Activated naive CD4-positive, alpha-beta T cell (primary cell): ENCODE data around the gene TCEAL8.

ENCODE experiments used
- DNase-seq, 4 experiments: peaks; one replicate each; lab custom pipeline; 2025; lab: John Stamatoyannopoulos, UW

TCEAL8 gene

DNA sequence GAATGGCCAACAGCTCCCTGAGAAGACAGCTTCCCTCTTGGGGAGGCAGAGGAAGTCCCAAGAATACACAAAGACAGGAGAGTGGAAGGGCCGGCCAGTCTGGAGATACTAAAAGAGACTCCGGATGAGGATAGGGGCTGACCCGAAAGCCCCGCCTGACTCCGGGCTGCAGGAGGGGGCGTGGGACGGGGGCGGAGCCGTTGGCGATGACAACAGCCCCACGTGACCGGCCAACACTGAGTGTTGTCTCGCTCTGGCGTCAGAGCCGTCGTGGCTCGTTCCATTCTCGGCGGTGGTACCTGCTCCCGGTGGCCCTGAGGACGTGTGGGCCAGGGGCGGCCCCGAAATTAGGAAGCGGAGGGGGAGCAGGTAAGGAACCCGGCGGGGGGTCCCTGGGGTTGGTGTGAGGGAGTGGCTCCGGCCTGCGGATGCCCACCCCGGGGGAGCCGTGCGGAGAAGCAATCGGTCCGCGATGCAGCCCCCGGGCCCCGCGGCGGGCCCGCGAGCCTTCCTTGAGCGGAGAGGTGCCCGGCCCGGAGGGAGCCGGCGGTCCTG, 40.0 kb downstream of the TCEAL8 start, which contains the start of gene BEX4:
TSS of gene BEX4 (plus strand) at position 239 of the 555 bp plus-strand sequence. CDS start 1,046 bp downstream, outside the sequence.
- peak; percentile 40 to 77 (median 55) for DNase-seq

DNA sequence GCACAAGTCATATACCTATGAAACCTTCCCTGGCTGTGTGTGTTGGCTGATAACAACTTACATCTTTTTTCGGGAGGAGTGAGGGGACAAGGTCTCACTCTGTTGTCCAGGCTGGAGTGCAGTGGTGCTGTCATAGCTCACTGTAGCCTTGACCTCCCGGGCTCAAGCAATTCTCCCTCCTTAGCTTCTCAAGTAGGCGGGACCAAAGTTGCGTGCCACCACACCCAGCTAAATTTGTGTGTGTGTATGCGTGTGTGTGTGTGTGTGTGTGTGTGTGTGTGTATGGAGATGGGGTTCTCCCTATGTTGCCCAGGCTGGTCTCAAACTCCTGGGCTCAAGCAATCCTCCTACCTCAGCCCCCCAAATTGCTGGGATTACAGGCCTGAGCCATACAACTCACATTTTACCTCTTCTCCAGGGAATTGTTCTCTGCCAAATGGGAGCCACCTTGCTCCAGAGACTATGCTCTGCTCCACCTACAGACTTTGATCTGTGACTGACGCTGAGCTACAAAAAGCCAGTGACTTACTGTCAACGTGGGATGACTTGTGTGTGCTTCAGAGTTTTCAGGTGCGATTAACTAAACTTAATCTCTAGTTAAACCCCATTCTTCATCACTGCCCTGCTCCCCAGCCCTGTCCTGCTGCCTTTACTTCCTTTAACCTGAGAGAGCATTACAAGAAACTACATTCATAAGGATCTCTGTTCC, 42.1 kb downstream of the TCEAL8 start:
- no peak for DNase-seq

DNA sequence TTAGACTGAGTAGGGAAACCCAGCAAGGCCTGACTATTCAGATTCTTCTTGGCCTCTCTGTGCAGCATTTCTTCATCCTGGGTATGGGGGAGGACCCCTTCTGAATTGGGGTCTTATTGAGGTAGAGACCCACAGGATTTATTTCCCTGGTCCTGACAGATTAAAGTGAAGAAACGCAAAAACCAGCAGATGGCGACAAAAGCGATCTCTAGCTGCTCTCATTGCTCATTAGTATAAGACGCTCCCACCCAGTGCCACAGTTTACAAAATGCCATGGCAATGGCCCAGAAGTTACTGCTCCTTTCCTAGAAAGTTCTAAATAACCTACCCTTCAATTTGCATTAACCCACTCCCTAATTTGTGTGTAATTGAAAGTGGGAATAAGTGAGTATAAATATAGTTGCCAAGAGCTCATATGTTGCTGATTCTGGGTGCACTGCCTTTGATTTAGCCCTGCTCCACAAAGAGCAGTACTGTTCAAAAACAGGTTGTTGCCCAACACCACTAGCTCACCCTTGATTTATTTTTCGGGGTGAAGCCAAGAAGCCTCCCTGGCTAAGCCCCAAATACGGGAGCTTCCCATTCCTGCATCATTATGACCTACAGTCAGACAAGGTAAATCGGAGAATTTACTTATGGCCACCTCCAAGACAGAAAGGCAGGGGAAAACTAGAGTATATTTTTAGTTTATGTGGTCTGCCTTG, 43.8 kb downstream of the TCEAL8 start:
- peak in 2 of 4 experiments; percentile 1 to 13 for DNase-seq

DNA sequence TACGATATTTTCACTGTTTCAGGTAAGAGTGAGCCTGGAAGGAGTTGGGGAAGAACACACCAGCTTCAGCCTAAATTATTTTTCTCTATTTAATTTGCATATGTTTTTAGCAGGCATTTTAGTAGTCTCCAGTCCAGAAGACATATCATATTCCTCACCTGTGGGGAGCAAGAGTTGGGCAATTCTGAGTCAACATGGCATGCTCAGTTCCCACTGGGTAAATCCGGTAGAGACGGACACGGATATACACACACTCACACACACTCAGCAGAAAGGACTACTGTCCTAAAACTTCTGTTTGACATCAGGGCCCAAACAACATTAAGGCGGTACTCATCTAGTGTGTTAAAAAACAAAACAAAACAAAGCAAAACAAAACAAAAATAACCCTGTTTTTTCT, 44.9 kb downstream of the TCEAL8 start:
- DNase-seq: no peak
